SU-DHL-6 (cell line): ENCODE data around the gene ADPRH.

Experiments
- EZH2phosphoT487 ChIP-seq: fragments of 200-600 bp; sonication (generic), shearing (Covaris generic); conservative IDR thresholded peaks from 2 replicates; pipeline ENCODE4 v1.6.1; 2018; ENCODE audit warnings: mild to moderate bottlenecking, antibody characterized with exemption, low read length, moderate library complexity, mixed read lengths
- TF ChIP-seq, protein P1 (sequence below): fragments of 200-600 bp; sonication (generic); IDR thresholded peaks from one replicate; pipeline ENCODE4 v1.5.1; 2017; ENCODE audit warnings: antibody characterized with exemption, mild to moderate bottlenecking, low read length, moderate library complexity; ENCODE audit not compliant: insufficient read depth, poor library complexity, severe bottlenecking

DNA sequence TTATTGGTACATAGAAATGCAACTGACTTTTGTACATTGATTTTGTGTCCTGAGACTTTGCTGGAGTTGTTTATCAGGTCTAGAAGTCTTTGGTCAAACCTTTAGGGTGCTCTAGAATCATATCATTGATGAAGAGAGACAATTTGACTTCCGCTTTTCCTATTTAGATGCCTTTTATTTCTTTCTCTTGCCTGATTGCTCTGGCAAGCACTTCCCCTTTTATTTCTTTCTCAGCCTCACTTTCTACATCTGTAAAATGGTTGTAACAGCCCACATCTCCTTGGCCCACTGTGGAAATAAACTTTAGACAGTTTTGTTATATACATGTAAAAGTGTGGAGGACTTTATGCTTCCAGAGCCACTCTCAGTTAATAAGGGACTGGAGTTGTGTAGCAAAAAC lies 32.4 kb downstream of the ADPRH start:
- TF ChIP-seq, protein P1, sequence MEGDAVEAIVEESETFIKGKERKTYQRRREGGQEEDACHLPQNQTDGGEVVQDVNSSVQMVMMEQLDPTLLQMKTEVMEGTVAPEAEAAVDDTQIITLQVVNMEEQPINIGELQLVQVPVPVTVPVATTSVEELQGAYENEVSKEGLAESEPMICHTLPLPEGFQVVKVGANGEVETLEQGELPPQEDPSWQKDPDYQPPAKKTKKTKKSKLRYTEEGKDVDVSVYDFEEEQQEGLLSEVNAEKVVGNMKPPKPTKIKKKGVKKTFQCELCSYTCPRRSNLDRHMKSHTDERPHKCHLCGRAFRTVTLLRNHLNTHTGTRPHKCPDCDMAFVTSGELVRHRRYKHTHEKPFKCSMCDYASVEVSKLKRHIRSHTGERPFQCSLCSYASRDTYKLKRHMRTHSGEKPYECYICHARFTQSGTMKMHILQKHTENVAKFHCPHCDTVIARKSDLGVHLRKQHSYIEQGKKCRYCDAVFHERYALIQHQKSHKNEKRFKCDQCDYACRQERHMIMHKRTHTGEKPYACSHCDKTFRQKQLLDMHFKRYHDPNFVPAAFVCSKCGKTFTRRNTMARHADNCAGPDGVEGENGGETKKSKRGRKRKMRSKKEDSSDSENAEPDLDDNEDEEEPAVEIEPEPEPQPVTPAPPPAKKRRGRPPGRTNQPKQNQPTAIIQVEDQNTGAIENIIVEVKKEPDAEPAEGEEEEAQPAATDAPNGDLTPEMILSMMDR, result no peak
- TF ChIP-seq EZH2phosphoT487, result no peak
